Activated CD8-positive, alpha-beta memory T cell treated with anti-CD3 and anti-CD28 coated beads, Interleukin-2, amount 50 U/mL, for 24 hours (primary cell): Measurements from ENCODE around the gene CPM.

ENCODE experiments used
- DNase-seq: peaks from one replicate; pipeline ENCODE4 v3.0.0-alpha.2; 2020; ENCODE audit errors: extremely low read depth

The CPM gene

GRCh38 chr12:68904351-68904962, 28.5 kb downstream of the CPM start:
- DNase-seq: no peak

- DNase-seq: no peak
Measured at GRCh38 chr12:68903511-68903910, 29.5 kb downstream of the CPM start.

DNA sequence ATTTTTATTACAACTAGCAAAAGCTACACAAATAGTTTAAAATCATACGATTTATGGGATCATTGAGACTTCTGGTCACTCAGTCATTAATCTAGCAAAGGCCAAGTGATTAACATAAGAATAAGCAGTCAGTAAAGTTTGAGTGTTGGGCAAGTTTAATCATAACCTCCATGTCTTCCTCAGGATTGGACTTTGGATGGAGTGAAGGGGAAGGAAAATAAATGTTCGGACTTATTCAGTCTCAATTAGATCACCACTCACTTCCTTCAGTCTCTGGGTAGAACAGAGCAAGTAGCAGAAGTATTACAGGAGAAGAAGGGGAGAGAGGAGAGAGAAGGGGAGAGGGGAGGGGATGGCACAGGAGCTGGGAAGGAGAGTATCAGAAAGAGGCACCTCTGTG, 31.4 kb downstream of the CPM start:
- DNase-seq: no peak

- no peak for DNase-seq
Measured at GRCh38 chr12:68901145-68901544, 31.8 kb downstream of the CPM start.

DNA sequence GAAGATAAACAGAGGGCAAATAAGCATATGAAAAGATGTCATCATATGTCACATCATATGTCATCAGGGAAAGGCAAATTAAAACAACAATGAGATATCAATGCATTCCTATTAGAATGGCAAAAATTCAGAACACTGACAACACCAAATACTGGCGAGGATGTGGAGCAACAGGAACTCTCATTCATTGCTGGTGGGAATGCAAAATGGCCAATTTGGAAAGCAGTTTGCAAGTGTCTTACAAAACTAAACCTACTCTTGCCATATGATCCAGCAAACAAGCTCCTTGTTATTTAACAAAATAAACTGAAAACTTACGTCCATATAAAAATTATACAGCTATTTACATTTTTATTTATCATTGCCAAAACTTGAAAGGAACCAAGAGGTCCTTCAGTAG, 32.7 kb downstream of the CPM start:
- DNase-seq: no peak

- no peak for DNase-seq
Measured at GRCh38 chr12:68899251-68899771, 33.7 kb downstream of the CPM start.

GRCh38 chr12:68896881-68897540, 36.0 kb downstream of the CPM start:
- no peak for DNase-seq

DNA sequence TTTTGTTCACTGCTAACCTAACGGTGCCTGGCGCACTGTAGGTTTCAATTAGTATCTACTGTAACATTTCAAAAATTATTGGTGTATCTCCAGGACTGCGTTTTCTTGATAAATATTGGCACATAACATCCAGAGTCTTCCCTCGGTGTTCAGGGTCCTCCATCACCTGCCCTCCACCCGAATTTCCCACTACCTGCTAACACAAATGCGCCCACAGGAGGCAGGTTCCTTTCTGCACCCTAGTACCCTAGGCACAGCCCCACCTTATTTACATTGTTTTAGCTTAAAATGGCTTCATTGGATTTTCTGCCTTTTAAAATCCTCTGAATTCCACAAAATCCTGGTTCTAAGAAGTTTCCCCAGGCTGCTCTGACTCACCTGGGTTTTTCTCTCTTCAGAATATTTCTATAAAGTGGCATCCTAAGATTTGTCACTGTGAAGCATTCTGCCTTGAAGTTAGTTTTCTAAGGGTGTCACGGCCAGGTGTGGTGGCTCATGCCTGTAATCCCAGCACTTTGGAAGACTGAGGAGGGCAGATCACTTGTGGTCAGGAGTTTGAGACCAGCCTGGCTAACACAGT, 38.6 kb downstream of the CPM start:
- DNase-seq: no peak

DNA sequence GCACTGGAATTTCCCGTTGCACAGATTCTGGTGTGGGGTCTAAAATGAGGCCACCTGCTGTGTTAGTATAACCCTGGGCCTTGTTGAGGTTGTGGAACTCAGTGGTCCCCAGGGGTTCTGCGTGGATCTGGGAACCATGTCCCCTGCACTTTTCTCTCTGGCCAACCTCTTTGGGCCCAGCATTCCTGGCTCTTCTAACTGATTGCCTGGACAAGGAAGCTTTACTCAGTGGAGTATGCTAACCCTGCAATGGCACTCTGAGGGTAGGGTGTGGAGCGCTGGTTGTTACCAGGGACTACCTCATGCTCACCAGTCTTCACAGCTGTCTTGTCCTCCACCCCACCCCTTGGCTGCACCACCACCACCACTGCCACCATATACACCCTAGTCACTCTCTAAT, 39.2 kb downstream of the CPM start:
- no peak for DNase-seq

- DNase-seq: no peak
Measured at GRCh38 chr12:68893201-68893600, 39.8 kb downstream of the CPM start.

GRCh38 chr12:68891141-68891540, 41.8 kb downstream of the CPM start:
- no peak for DNase-seq

DNA sequence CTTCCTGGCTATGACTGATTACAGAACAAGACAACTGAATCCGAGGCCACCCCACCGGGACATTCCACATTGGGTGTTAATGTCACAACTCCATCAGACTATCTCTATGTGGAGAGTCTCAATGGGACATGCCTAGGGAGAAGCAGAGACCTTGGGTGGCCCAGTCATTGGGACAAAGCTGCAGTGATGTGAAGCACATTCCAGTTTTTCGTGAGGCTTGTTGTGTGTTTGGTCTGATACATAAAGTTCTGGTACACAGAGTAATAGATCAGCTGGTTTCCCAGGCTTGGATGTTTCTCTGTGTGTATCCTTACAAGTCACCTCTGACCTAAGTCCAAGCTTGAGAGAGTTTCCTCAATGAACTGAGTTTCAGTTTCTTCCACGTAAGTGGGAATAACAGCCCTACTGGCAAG, 42.3 kb downstream of the CPM start:
- DNase-seq: no peak

DNA sequence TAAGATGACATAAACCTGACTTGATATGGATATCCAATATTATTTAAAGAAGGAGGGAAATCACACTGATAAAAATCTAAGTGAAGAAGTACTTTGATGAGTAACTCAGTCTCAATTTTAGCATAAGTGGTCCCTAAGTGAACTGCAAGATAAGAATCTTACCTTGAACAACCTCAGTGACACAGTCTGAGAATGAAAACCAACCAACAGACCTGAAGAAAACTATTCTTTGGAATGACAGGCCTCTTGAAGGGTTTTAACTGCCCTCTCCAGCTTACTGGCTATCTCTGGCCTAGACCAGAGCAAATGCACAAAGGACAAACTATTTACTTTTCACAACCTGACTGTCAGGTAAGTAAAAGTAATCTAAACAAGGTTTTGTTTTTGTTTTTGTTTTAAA, 44.7 kb downstream of the CPM start:
- DNase-seq: no peak

- no peak for DNase-seq
Measured at GRCh38 chr12:68887641-68888040, 45.3 kb downstream of the CPM start.

GRCh38 chr12:68886636-68887572, 46.1 kb downstream of the CPM start:
- DNase-seq: no peak

DNA sequence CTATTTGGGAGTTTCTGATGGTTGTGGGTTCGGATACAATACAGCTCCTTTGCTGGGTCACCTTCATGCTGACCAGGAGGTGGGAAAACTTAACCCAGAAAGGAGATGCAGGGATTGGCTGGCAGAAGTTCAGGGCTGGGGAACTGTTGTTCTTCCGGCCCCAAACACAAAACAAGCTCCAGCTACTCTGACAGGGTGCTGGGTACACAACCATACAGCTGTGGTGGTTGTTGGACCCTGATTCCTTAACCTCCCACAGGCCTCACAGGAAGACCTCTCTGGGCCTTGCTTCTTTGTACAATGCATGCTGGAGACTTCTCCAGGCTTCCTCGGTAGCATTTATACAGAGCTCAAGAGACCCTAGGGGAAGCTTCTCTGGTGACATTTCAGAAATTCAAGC, 47.6 kb downstream of the CPM start:
- no peak for DNase-seq

- DNase-seq: no peak
Measured at GRCh38 chr12:68884251-68884650, 48.7 kb downstream of the CPM start.

- DNase-seq: no peak
Measured at GRCh38 chr12:68883151-68883550, 49.8 kb downstream of the CPM start.

DNA sequence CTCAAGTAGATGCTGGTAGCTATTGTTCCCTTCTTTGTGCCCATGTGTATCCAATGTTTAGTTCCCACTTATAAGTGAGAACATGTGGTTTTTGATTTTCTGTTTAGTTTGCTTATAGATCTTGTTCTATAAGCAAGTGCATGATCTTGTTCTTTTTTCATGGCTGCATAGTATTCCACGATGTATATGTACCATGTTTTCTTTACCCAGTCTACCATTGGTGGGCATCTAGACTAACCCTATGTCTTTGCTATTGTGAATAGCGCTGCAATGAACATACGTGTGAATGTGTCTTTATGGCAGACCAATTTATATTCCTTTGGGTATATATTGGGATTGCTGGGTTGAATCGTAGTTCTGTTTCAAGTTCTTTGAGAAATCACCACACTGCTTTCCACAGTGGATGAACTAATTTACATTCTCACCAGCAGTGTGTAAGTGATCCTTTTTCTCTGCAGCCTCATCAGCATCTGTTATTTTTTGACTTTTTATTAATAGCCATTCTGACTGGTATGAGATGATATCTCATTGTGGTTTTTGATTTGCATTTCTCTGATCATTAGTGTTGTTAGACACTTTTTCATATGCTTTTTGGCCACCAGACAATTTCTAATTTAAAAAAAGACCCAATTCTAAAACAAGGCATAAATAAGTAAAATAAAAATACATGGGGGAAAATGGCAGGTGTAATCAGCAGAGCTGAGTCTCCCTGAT, 50.6 kb downstream of the CPM start:
- no peak for DNase-seq

DNA sequence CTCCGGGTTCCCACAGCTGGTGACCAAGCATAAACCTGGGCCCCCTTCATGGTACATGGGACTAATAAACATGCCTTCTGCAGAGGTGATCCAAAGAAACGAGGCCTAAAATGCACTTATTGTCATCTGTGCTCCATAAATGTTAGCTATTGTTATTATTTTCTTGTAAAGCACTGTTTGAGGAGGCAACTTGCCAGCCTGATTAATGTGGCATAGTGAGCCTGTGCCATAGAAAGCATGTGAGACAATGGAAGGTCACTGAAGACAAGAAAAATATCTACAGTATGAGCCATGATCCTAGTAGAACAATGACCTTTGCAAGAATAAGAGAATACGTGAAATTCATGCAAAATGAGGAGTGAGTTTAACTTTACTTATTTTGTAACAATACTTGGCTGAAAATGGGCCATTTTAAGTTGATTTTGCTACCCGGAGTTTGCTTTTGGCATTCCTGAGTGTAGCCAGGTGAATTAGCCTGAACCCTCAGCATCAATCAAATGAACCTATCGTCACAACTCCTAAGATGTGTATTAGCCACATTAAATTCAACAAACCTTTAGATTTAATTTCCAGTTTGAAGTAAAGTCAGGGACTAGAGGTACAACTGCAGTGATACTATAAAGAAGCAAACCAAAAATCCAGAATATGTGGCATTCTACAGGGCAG, 52.2 kb downstream of the CPM start:
- no peak for DNase-seq

DNA sequence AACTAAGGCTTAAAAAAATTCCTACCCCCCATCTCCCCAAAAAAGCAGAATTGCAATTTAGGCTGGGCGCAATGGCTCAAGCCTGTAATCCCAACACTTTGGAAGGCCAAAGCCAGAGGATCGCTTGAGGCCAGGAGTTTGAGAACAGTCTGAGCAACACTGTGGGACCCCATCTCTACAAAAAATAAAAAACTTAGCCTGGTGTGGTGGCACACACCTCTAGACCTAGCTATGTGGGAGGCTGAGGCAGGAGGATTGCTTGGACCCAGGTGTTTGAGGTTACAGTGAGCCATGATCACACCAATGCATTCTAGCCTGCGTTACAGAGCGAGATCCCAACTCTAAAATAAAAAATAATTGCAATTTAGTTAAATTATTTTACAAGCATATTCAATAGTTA, 54.1 kb downstream of the CPM start:
- no peak for DNase-seq
